Testis (tissue), 5 donors: Measurements from ENCODE around the gene FGF19. TPM values are rescaled to one million over a fixed set of nuclear protein-coding genes. Genes with fewer than 3 reads are reported as not detected.
A peak's percentile ranks its signal among the peaks of the same experiment; 100 is the strongest.

Experiments
- DNase-seq: peaks from one replicate; pipeline ENCODE4 v3.0.0-alpha.2; 2019
- H3K27ac ChIP-seq, 2 donors: fragments of 200-600 bp; sonication (generic); one replicate each; pipeline ENCODE4 v1.5.1; 2019
- H3K27me3 ChIP-seq: fragments of 200-600 bp; sonication (generic); one replicate; pipeline ENCODE4 v1.5.1; 2019
- H3K36me3 ChIP-seq: fragments of 200-600 bp; sonication (generic); one replicate; pipeline ENCODE4 v1.5.1; 2017; ENCODE audit warnings: low read depth; ENCODE audit errors: missing control alignments
- H3K4me1 ChIP-seq: fragments of 200-600 bp; sonication (generic); one replicate; pipeline ENCODE4 v1.5.1; 2019
- H3K4me3 ChIP-seq, 2 donors: fragments of 200-600 bp; sonication (generic); one replicate each; pipeline ENCODE4 v1.5.1; 2017 to 2019
- H3K9me3 ChIP-seq: fragments of 200-600 bp; sonication (generic); one replicate; pipeline ENCODE4 v1.5.1; 2017
- POLR2A ChIP-seq: fragments of 450-650 bp; IDR thresholded peaks from one replicate; pipeline ENCODE4 v1.6.1; 2017; ENCODE audit warnings: antibody characterized with exemption, mild to moderate bottlenecking, moderate library complexity
- WGBS, 2 donors: methylation state at CpG; one replicate each; pipeline ENCODE4 v1.1.5; 2018; 5-methylcytosine and 5-hydroxymethylcytosine counted together
- intact Hi-C: fragments of 100-400 bp; cut with DNase I; formaldehyde crosslinking; loops from one replicate; pipeline ENCODE4 v1.15.1; 2023; ENCODE audit warnings: low total_unique reads
- long read RNA-seq, 2 donors: transcript quantifications; one replicate each; lab custom pipeline, GENCODE V29; 2026
- polyA plus RNA-seq: library from polyadenylated mRNA; stranded (reverse); fragments of 350-450 nt; fragmentation: Illumina TruSeq; extraction: RNeasy Lipid Tissue Mini Kit (QIAGEN cat#74804); gene quantifications from one replicate; pipeline ENCODE4 v1.2.3, GENCODE V29; 2014; ENCODE audit warnings: low read depth, low replicate concordance; ENCODE audit not compliant: insufficient read depth
- total RNA-seq, 2 donors: library from RNA; depleted of rRNA; stranded (reverse); fragments of >200 nt; gene quantifications; one replicate each; pipeline ENCODE4 v1.2.3, GENCODE V29; 2016
- TF ChIP-seq, protein P1 (sequence below), 3 experiments: fragments of 450-650 bp in 2 of 3; fragments of 200-600 bp in 1 of 3; sonication (generic) in 1 of 3; IDR thresholded peaks; one replicate each; pipeline ENCODE4 v1.5.1; 2016 to 2019; ENCODE audit warnings: antibody characterized with exemption in 3 of 3, mild to moderate bottlenecking in 2 of 3, moderate library complexity in 1 of 3

FGF19 gene
- total RNA-seq = under 1 TPM; 0.31 TPM
- 0.37 TPM for polyA plus RNA-seq
- long read RNA-seq, donor 1 = 0 reads
- long read RNA-seq, donor 2, partial matches to known transcripts = 0 of 1 reads
- long read RNA-seq, donor 2, other reads (novel, unspliced or antisense) = 0 of 1 reads

DNA sequence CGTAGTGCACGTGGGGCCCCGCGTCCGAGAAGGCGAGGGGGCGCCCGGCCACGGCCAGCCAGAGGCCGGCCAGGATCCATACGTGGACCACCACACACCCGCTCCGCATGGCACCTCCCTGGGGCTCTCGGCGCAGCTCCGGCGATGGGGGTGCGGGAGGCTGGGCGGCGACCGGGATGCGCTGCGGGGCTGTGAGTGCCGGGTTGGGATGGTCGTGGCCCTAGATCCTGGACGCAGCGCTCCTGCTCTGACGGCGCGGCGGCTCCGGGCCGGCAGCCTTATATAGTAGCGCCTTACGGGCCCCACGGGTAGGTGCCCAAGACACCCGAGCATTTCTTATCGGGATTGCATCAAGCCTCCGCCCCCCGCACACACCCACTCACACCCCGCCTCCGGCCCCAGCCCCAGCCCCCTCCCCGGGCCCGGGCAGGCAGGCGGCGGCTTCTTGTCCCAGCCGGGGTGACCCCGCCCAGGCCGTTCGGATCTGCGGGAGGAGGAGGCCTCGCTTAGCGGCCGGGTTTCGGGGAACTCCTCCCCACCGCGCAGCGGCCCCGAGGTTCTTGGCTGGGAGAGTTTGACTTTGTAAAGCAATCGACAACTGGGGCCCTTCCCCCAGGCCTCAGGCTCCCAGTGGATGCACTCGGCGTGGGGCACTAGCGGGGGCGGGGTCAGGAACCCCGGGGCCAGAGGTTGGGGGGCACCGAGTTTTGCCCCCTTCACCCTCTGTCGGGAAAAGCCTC is at the start of gene FGF19:
Gene FGF19, minus strand, starts transcription at position 255 of the 740 bp plus-strand sequence. Its CDS starts 146 bp downstream, at position 109.
- 0 to 1% methylated on average over 5 to 33 of the region's 67 CpGs for WGBS, 2 donors
- Histone ChIP-seq H3K9me3 (no peaks in the 10 kb centered on the region), H3K27ac (no peak within 1 kb of the TSS), H3K27me3 (no peaks in the 10 kb centered on the region), H3K4me3 (peak within 1 kb of the TSS; percentile 26 to 52), H3K36me3 (no peaks in the 10 kb centered on the region), H3K4me1 (no peaks in the 10 kb centered on the region)
- no peak for DNase-seq
- intact Hi-C loops = no loop called here
- TF ChIP-seq, protein P1, sequence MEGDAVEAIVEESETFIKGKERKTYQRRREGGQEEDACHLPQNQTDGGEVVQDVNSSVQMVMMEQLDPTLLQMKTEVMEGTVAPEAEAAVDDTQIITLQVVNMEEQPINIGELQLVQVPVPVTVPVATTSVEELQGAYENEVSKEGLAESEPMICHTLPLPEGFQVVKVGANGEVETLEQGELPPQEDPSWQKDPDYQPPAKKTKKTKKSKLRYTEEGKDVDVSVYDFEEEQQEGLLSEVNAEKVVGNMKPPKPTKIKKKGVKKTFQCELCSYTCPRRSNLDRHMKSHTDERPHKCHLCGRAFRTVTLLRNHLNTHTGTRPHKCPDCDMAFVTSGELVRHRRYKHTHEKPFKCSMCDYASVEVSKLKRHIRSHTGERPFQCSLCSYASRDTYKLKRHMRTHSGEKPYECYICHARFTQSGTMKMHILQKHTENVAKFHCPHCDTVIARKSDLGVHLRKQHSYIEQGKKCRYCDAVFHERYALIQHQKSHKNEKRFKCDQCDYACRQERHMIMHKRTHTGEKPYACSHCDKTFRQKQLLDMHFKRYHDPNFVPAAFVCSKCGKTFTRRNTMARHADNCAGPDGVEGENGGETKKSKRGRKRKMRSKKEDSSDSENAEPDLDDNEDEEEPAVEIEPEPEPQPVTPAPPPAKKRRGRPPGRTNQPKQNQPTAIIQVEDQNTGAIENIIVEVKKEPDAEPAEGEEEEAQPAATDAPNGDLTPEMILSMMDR (IDR thresholded peaks at IDR 0.05) = no peak
- TF ChIP-seq POLR2A = no peak

GRCh38 chr11:69752890-69753289 is 49.1 kb upstream of the FGF19 start:
- WGBS, 2 donors = 57 to 90% methylated on average over 3 to 4 of the region's 4 CpGs
- no peaks in the 10 kb centered on the region for H3K9me3 ChIP-seq
- no peak overlapping the region for H3K4me3 ChIP-seq
- no peak for DNase-seq
- H3K4me1 ChIP-seq = no peaks in the 10 kb centered on the region
- intact Hi-C loops = no loop called here
- TF ChIP-seq, protein P1 (IDR thresholded peaks at IDR 0.05) = no peak
- TF ChIP-seq POLR2A = no peak
- no peaks in the 10 kb centered on the region for H3K36me3 ChIP-seq
- H3K27me3 ChIP-seq = no peaks in the 10 kb centered on the region
- H3K27ac ChIP-seq = no peak overlapping the region

- Histone ChIP-seq H3K9me3 (no peaks in the 10 kb centered on the region), H3K4me3 (no peak overlapping the region), H3K27ac (no peak overlapping the region), H3K36me3 (no peaks in the 10 kb centered on the region), H3K27me3 (no peaks in the 10 kb centered on the region), H3K4me1 (no peaks in the 10 kb centered on the region)
- DNase-seq = no peak
- no peak for TF ChIP-seq POLR2A
- TF ChIP-seq, protein P1 (IDR thresholded peaks at IDR 0.05) = no peak
- intact Hi-C loops = no loop called here
- WGBS, 2 donors = 72 to 80% methylated on average over 8 to 11 of the region's 11 CpGs
These were observed 47.2 kb upstream of the FGF19 start for GRCh38 chr11:69750875-69751597.

GRCh38 chr11:69750108-69750850 is 46.5 kb upstream of the FGF19 start:
- Histone ChIP-seq H3K4me1 (no peaks in the 10 kb centered on the region), H3K9me3 (no peaks in the 10 kb centered on the region), H3K36me3 (no peaks in the 10 kb centered on the region), H3K4me3 (no peak overlapping the region), H3K27me3 (no peaks in the 10 kb centered on the region), H3K27ac (no peak overlapping the region)
- WGBS, 2 donors = 85 to 96% methylated on average over 5 to 11 of the region's 11 CpGs
- intact Hi-C loops = no loop called here
- TF ChIP-seq, protein P1 (IDR thresholded peaks at IDR 0.05) = no peak
- TF ChIP-seq POLR2A = no peak
- DNase-seq = no peak
